CD14-positive monocyte (primary cell): Measurements from ENCODE around the gene CAPN1. TPM values are rescaled to one million over a fixed set of nuclear protein-coding genes. Genes with fewer than 3 reads are reported as not detected.

Experiments
- DNase-seq, 3 donors: peaks; one replicate each; pipeline ENCODE4 v3.0.0-alpha.2; 2011 to 2022
- H2AFZ ChIP-seq: 2 replicates; pipeline ENCODE4 v1.6.0; 2012; ENCODE audit warnings: mild to moderate bottlenecking, low read depth, low read length, inconsistent platforms; ENCODE audit not compliant: insufficient read depth, poor library complexity, severe bottlenecking
- H3K27ac ChIP-seq, 2 donors: 1 replicate in 1 of 2; 2 replicates in 1 of 2; pipeline ENCODE4 v1.5.1; 2012 to 2013; ENCODE audit warnings: low read length in 2 of 2, control low read depth in 1 of 2, inconsistent platforms in 1 of 2, low read depth in 1 of 2, mild to moderate bottlenecking in 1 of 2
- H3K27me3 ChIP-seq, 2 donors: one replicate each; pipeline versions ENCODE4 v1.6.0 to v1.6.1; 2011 to 2013; ENCODE audit warnings: low read length in 2 of 2; ENCODE audit not compliant: control insufficient read depth in 2 of 2, insufficient read depth in 2 of 2
- H3K36me3 ChIP-seq, 2 donors: replicated peaks in 1 of 2; 1 replicate in 1 of 2; 2 replicates in 1 of 2; pipeline versions ENCODE4 v1.5.1 to v1.6.1; 2012 to 2013; ENCODE audit warnings: low read length in 2 of 2, control low read depth in 1 of 2, inconsistent platforms in 1 of 2, mild to moderate bottlenecking in 1 of 2; ENCODE audit not compliant: insufficient read depth in 2 of 2, control insufficient read depth in 1 of 2
- H3K4me1 ChIP-seq, 2 donors: 1 replicate in 1 of 2; 2 replicates in 1 of 2; pipeline versions ENCODE4 v1.5.1 to v1.6.1; 2012 to 2013; ENCODE audit warnings: low read length in 2 of 2, control low read depth in 1 of 2, inconsistent platforms in 1 of 2, mild to moderate bottlenecking in 1 of 2, moderate library complexity in 1 of 2; ENCODE audit not compliant: insufficient read depth in 2 of 2, control insufficient read depth in 1 of 2
- H3K4me2 ChIP-seq: replicated peaks from 2 replicates; pipeline ENCODE3; 2012; ENCODE audit warnings: low read length, moderate library complexity, mild to moderate bottlenecking; ENCODE audit not compliant: poor library complexity, severe bottlenecking; ENCODE audit errors: extremely low read depth
- H3K4me3 ChIP-seq, 3 experiments: fragments of 200-600 bp in 1 of 3; sonication (generic) in 1 of 3; replicated peaks in 1 of 3; 1 replicate in 2 of 3; 2 replicates in 1 of 3; pipeline ENCODE4 v1.5.1; 2011 to 2013; ENCODE audit warnings: low read length in 3 of 3, mild to moderate bottlenecking in 3 of 3, control low read depth in 2 of 3, low read depth in 2 of 3, inconsistent platforms in 1 of 3, moderate library complexity in 1 of 3
- H3K79me2 ChIP-seq: 2 replicates; pipeline ENCODE4 v1.6.0; 2012; ENCODE audit warnings: mild to moderate bottlenecking, control low read depth, inconsistent platforms, low read length, moderate library complexity; ENCODE audit not compliant: insufficient read depth
- H3K9ac ChIP-seq: 2 replicates; pipeline ENCODE4 v1.6.0; 2017; ENCODE audit warnings: low read length, mild to moderate bottlenecking; ENCODE audit not compliant: insufficient read depth, poor library complexity, severe bottlenecking
- H3K9me3 ChIP-seq, 2 donors: replicated peaks in 1 of 2; 1 replicate in 1 of 2; 2 replicates in 1 of 2; pipeline versions ENCODE4 v1.5.1 to v1.6.1; 2012 to 2013; ENCODE audit warnings: low read length in 2 of 2, control low read depth in 1 of 2; ENCODE audit not compliant: control insufficient read depth in 1 of 2, insufficient read depth in 1 of 2
- H4K20me1 ChIP-seq: 2 replicates; pipeline ENCODE4 v1.6.0; 2012; ENCODE audit warnings: mild to moderate bottlenecking, low read length, control low read depth, moderate library complexity; ENCODE audit not compliant: insufficient read depth
- H3K27ac Mint-ChIP-seq, 7 donors: one replicate each; pipeline ENCODE4 v1.8.0; 2020; ENCODE audit warnings: mild to moderate bottlenecking in 7 of 7, mixed read lengths in 7 of 7, moderate library complexity in 6 of 7, inconsistent platforms in 2 of 7
- H3K27me3 Mint-ChIP-seq, 3 donors: one replicate each; pipeline ENCODE4 v1.8.0; 2021 to 2022; ENCODE audit warnings: low read depth in 3 of 3, mild to moderate bottlenecking in 3 of 3, mixed read lengths in 3 of 3, moderate library complexity in 3 of 3, inconsistent platforms in 1 of 3
- H3K36me3 Mint-ChIP-seq, 2 donors: one replicate each; pipeline ENCODE4 v1.8.0; 2020; ENCODE audit warnings: mixed read lengths in 2 of 2, inconsistent platforms in 1 of 2, mild to moderate bottlenecking in 1 of 2
- H3K4me1 Mint-ChIP-seq: one replicate; pipeline ENCODE4 v1.8.0; 2020; ENCODE audit warnings: mild to moderate bottlenecking, mixed read lengths
- H3K4me3 Mint-ChIP-seq, 2 donors: one replicate each; pipeline ENCODE4 v1.8.0; 2020; ENCODE audit warnings: mild to moderate bottlenecking in 2 of 2, mixed read lengths in 2 of 2, moderate library complexity in 1 of 2
- H3K9me3 Mint-ChIP-seq, 7 donors: one replicate each; pipeline ENCODE4 v1.8.0; 2020 to 2022; ENCODE audit warnings: mixed read lengths in 7 of 7, mild to moderate bottlenecking in 6 of 7, moderate library complexity in 6 of 7, inconsistent platforms in 2 of 7
- WGBS: methylation state at CpG from one replicate; pipeline ENCODE4 v1.1.5; 2013; ENCODE audit warnings: missing lambda C conversion rate; ENCODE audit not compliant: insufficient coverage; 5-methylcytosine and 5-hydroxymethylcytosine counted together
- intact Hi-C, 2 donors: fragments of 100-400 bp; cut with micrococcal nuclease; formaldehyde crosslinking; loops; one replicate each; pipeline versions ENCODE4 v1.15.0 to v1.15.1; 2023
- polyA plus RNA-seq, 3 donors: library from polyadenylated mRNA; depleted of rRNA in 1 of 3; unstranded in 2 of 3; stranded (reverse) in 1 of 3; fragments of 300-500 nt in 2 of 3; fragments of >200 nt in 1 of 3; fragmentation: Illumina TruSeq in 2 of 3; gene quantifications; 1 replicate in 2 of 3; 2 replicates in 1 of 3; pipeline ENCODE4 v1.2.3, GENCODE V29; 2012 to 2021
- TF ChIP-seq, protein P1 (sequence below): fragments of 200-600 bp; IDR thresholded peaks from one replicate; pipeline ENCODE4 v1.8.0; 2022; ENCODE audit warnings: antibody characterized with exemption, mild to moderate bottlenecking

CAPN1 gene
- polyA plus RNA-seq, 3 donors = 128 to 140 (median 129) TPM

DNA sequence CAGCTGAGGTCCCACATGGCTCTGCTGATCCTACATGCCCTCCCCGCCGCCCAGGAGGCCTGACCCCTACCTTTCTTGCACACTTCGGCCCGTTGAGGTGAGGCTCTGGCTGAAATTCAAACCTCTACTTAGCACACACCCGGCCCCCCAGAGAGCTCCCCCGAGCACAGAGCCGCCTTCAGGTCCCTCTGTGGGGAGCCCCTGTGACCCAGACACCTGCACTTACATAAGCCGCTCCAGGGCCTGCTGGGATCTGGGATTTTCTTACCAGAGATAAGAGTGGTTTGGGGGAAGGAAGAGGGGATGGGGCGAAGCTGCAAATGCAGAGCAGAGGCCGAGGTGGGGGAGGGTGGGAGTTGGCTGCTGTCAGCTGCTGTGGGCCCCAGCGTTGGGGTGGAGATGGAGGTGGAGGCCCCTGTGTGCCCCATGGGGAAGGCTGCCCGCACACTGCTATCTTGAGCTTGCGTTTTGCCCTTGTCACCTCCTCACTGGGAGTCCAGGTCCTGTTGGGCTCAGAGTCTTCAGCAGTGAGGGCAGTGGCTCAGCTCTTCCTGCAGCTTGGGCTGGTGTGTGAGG is 30.6 kb downstream of the CAPN1 start:
- WGBS = 31% methylated on average over 6 of the region's 13 CpGs
- H4K20me1 ChIP-seq = peaks cover 11% of the 10 kb centered on the region
- no peak overlapping the region for H2AFZ ChIP-seq
- H3K4me3 ChIP-seq = no peak overlapping the region
- H3K9me3 Mint-ChIP-seq = peaks cover 0 to 3% (median 0%) of the 10 kb centered on the region in 7 donors
- no peak for DNase-seq
- peaks cover 26 to 35% of the 10 kb centered on the region in 2 donors for H3K4me1 ChIP-seq
- TF ChIP-seq, protein P1, sequence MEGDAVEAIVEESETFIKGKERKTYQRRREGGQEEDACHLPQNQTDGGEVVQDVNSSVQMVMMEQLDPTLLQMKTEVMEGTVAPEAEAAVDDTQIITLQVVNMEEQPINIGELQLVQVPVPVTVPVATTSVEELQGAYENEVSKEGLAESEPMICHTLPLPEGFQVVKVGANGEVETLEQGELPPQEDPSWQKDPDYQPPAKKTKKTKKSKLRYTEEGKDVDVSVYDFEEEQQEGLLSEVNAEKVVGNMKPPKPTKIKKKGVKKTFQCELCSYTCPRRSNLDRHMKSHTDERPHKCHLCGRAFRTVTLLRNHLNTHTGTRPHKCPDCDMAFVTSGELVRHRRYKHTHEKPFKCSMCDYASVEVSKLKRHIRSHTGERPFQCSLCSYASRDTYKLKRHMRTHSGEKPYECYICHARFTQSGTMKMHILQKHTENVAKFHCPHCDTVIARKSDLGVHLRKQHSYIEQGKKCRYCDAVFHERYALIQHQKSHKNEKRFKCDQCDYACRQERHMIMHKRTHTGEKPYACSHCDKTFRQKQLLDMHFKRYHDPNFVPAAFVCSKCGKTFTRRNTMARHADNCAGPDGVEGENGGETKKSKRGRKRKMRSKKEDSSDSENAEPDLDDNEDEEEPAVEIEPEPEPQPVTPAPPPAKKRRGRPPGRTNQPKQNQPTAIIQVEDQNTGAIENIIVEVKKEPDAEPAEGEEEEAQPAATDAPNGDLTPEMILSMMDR = no peak
- peaks cover 38 to 50% of the 10 kb centered on the region in 2 donors for H3K36me3 ChIP-seq
- no peak overlapping the region for H3K4me3 Mint-ChIP-seq
- no peak overlapping the region for H3K4me2 ChIP-seq
- H3K79me2 ChIP-seq = no peaks in the 10 kb centered on the region
- H3K27me3 Mint-ChIP-seq = peaks cover 0 to 6% (median 0%) of the 10 kb centered on the region in 3 donors
- H3K4me1 Mint-ChIP-seq = peaks cover 48% of the 10 kb centered on the region
- H3K36me3 Mint-ChIP-seq = peaks cover 39 to 48% of the 10 kb centered on the region in 2 donors
- H3K9ac ChIP-seq = peak overlapping the region; percentile 7
- H3K27ac ChIP-seq = no peak overlapping the region
- intact Hi-C loops = no loop called here
- no peaks in the 10 kb centered on the region for H3K27me3 ChIP-seq
- no peaks in the 10 kb centered on the region for H3K9me3 ChIP-seq
- H3K27ac Mint-ChIP-seq = no peak overlapping the region

DNA sequence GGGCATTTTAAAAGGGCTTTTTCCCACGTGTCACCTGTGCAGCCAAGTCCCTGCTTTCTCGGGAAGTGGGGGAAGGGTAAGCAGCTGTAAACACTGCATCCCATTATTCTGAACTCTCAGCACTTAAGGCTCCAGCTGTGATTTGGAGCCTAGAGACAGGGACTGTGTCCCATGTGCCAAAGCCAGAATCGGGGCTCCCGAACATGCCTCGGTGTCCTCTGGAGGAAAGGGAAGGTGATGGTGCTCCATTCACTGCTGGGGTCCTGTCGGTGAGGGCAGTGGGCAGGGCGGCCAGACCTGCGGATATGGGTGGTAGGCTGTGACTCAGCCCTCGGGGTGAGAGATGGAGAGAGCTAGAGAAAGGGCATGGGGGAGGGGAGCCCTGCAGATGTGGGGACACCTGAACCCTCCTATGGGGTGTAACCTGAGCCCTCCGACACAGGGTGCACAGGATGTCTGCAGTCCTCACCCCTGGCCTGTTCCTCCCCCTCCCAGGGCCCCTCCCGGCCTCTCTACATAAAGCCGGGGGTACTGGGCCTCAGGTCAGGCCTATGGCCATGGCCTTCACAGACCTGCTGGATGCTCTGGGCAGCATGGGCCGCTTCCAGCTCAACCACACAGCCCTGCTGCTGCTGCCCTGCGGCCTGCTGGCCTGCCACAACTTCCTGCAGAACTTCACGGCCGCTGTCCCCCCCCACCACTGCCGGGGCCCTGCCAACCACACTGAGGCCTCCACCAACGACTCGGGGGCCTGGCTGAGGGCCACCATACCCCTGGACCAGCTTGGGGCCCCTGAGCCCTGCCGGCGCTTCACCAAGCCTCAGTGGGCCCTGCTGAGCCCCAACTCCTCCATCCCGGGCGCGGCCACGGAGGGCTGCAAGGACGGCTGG is 31.8 kb downstream of the CAPN1 start:
- 6% methylated on average over 17 of the region's 26 CpGs for WGBS
- Mint-ChIP-seq H3K9me3 (peaks cover 0 to 3% (median 0%) of the 10 kb centered on the region in 7 donors), H3K4me1 (peaks cover 38% of the 10 kb centered on the region), H3K4me3 (no peak overlapping the region), H3K27me3 (peaks cover 0 to 6% (median 0%) of the 10 kb centered on the region in 3 donors), H3K36me3 (peaks cover 31 to 36% of the 10 kb centered on the region in 2 donors), H3K27ac (peak overlapping the region in 3 of 7 donors; percentile 3 to 52 (median 46))
- peak overlapping the region; percentile 22 for H3K9ac ChIP-seq
- H3K9me3 ChIP-seq = no peaks in the 10 kb centered on the region
- peaks cover 32 to 38% of the 10 kb centered on the region in 2 donors for H3K36me3 ChIP-seq
- no peaks in the 10 kb centered on the region for H3K27me3 ChIP-seq
- intact Hi-C loops = no loop called here
- H3K79me2 ChIP-seq = no peaks in the 10 kb centered on the region
- peak in 1 of 3 donors; percentile 8 for DNase-seq
- peak overlapping the region; percentile 51 for H3K4me2 ChIP-seq
- peak overlapping the region; percentile 37 for H2AFZ ChIP-seq
- H3K4me1 ChIP-seq = peaks cover 19 to 27% of the 10 kb centered on the region in 2 donors
- H3K4me3 ChIP-seq = no peak overlapping the region
- TF ChIP-seq, protein P1 = no peak
- H4K20me1 ChIP-seq = peaks cover 8% of the 10 kb centered on the region
- H3K27ac ChIP-seq = no peak overlapping the region
